Measurements from ENCODE around the gene USB1. TPM values are rescaled to one million over a fixed set of nuclear protein-coding genes. Genes with fewer than 3 reads are reported as not detected.

USB1 gene
- polyA plus RNA-seq, 4 donors: 19.9 to 26.5 (median 24.0) TPM

DNA sequence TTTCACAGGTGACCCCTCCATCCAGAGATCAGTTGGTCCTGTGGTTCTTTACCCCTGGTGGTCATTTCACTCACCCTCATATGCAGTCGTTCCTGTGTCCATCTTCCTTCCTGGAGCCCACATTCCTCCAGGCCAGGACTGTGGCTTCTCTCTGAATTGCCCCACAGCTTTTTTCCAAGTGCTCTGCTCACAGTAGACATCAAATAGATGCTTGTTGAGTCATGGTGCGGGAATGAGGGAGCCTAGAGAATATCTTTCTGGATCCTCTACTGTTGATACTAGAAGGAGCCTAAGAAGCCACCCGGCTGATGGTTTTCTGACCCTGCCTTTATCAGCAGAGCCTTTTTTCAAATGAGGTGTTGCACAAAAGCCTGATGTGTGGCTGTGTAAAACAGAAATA, 10.4 kb downstream of the USB1 start:
- Histone ChIP-seq H3K4me1 (ENCODE audit: control insufficient read depth in 3 of 3, insufficient read depth in 2 of 3, low read depth in 1 of 3, low read length in 2 of 3) (no peaks in the 10 kb centered on the region), H3K4me3 (ENCODE audit: low read depth in 1 of 3, low read length in 3 of 3) (no peak overlapping the region), H3K36me3 (ENCODE audit: control insufficient read depth in 3 of 3, insufficient read depth in 2 of 3, low read depth in 1 of 3, low read length in 3 of 3) (peaks cover 0 to 34% (median 17%) of the 10 kb centered on the region in 3 donors), H3K27ac (ENCODE audit: low read depth in 1 of 3, low read length in 2 of 3) (no peak overlapping the region), H3K9me3 (ENCODE audit: control insufficient read depth in 2 of 2, insufficient read depth in 1 of 2, low read depth in 1 of 2, low read length in 1 of 2) (no peaks in the 10 kb centered on the region), H3K27me3 (ENCODE audit: control insufficient read depth in 3 of 3, insufficient read depth in 3 of 3, low read length in 3 of 3) (no peaks in the 10 kb centered on the region)
- no peak for FAIRE-seq
- 87 to 97% (median 91%) methylated on average over 3 of the region's 3 CpGs for WGBS, 3 donors
- DNase-seq: no peak

GRCh38 chr16:58012481-58012880, 11.3 kb downstream of the USB1 start:
- H3K36me3 ChIP-seq (ENCODE audit: control insufficient read depth in 3 of 3, insufficient read depth in 2 of 3, low read depth in 1 of 3, low read length in 3 of 3): peaks cover 0 to 38% (median 17%) of the 10 kb centered on the region in 3 donors
- H3K9me3 ChIP-seq (ENCODE audit: control insufficient read depth in 2 of 2, insufficient read depth in 1 of 2, low read depth in 1 of 2, low read length in 1 of 2): no peaks in the 10 kb centered on the region
- DNase-seq (no peak), FAIRE-seq (no peak)
- no peak overlapping the region for H3K4me3 ChIP-seq (ENCODE audit: low read depth in 1 of 3, low read length in 3 of 3)
- H3K27me3 ChIP-seq (ENCODE audit: control insufficient read depth in 3 of 3, insufficient read depth in 3 of 3, low read length in 3 of 3): no peaks in the 10 kb centered on the region
- H3K4me1 ChIP-seq (ENCODE audit: control insufficient read depth in 3 of 3, insufficient read depth in 2 of 3, low read depth in 1 of 3, low read length in 2 of 3): no peaks in the 10 kb centered on the region
- 77 to 87% (median 87%) methylated on average over 9 of the region's 9 CpGs for WGBS, 3 donors
- H3K27ac ChIP-seq (ENCODE audit: low read depth in 1 of 3, low read length in 2 of 3): no peak overlapping the region

- peaks cover 0 to 43% (median 19%) of the 10 kb centered on the region in 3 donors for H3K36me3 ChIP-seq (ENCODE audit: control insufficient read depth in 3 of 3, insufficient read depth in 2 of 3, low read depth in 1 of 3, low read length in 3 of 3)
- FAIRE-seq: no peak
Measured at GRCh38 chr16:58013201-58013956, 12.2 kb downstream of the USB1 start.

DNA sequence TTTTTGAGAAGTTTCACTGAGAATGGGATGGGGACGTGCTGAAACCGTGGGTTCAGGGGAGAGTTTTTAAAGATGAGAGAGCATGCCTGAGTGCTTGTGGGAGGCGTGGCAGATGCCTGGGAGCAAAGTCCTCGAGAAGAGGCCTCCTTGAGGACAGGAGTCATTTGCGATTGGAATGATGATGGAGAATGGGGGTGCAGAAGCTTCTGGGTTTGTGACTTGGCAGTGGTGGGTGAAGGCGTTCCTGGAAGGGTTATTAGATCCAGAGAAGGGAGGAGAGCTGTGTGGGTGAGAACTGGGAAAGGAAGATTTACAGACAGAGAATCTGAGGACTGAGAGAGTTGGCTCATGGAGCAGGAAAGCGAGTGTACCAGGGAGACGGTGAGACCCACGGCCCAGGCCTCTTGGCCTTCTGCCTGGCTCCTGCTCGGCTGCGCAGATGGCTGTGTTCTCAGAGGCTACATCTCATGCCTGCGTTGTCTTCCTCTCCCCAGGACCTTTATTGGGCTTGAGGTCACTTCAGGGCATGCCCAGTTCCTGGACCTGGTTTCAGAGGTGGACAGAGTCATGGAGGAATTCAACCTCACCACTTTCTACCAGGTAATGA, 15.7 kb downstream of the USB1 start:
- no peak overlapping the region for H3K4me3 ChIP-seq (ENCODE audit: low read depth in 1 of 3, low read length in 3 of 3)
- no peaks in the 10 kb centered on the region for H3K9me3 ChIP-seq (ENCODE audit: control insufficient read depth in 2 of 2, insufficient read depth in 1 of 2, low read depth in 1 of 2, low read length in 1 of 2)
- H3K36me3 ChIP-seq (ENCODE audit: control insufficient read depth in 3 of 3, insufficient read depth in 2 of 3, low read depth in 1 of 3, low read length in 3 of 3): peaks cover 0 to 47% (median 12%) of the 10 kb centered on the region in 3 donors
- no peaks in the 10 kb centered on the region for H3K27me3 ChIP-seq (ENCODE audit: control insufficient read depth in 3 of 3, insufficient read depth in 3 of 3, low read length in 3 of 3)
- WGBS, 3 donors: 56 to 66% (median 64%) methylated on average over 12 of the region's 12 CpGs
- no peak overlapping the region for H3K27ac ChIP-seq (ENCODE audit: low read depth in 1 of 3, low read length in 2 of 3)
- peaks cover 0 to under 1% (median 0%) of the 10 kb centered on the region in 3 donors for H3K4me1 ChIP-seq (ENCODE audit: control insufficient read depth in 3 of 3, insufficient read depth in 2 of 3, low read depth in 1 of 3, low read length in 2 of 3)
- FAIRE-seq: no peak
- DNase-seq: no peak

More at GRCh38 chr16:58013201-58013956, 12.2 kb downstream of the USB1 start:
- Histone ChIP-seq H3K4me3 (ENCODE audit: low read depth in 1 of 3, low read length in 3 of 3) (no peak overlapping the region), H3K27me3 (ENCODE audit: control insufficient read depth in 3 of 3, insufficient read depth in 3 of 3, low read length in 3 of 3) (no peaks in the 10 kb centered on the region), H3K27ac (ENCODE audit: low read depth in 1 of 3, low read length in 2 of 3) (no peak overlapping the region), H3K9me3 (ENCODE audit: control insufficient read depth in 2 of 2, insufficient read depth in 1 of 2, low read depth in 1 of 2, low read length in 1 of 2) (no peaks in the 10 kb centered on the region), H3K4me1 (ENCODE audit: control insufficient read depth in 3 of 3, insufficient read depth in 2 of 3, low read depth in 1 of 3, low read length in 2 of 3) (no peaks in the 10 kb centered on the region)
- WGBS, 3 donors: 88 to 92% (median 91%) methylated on average over 9 of the region's 9 CpGs
- no peak for DNase-seq

DNA sequence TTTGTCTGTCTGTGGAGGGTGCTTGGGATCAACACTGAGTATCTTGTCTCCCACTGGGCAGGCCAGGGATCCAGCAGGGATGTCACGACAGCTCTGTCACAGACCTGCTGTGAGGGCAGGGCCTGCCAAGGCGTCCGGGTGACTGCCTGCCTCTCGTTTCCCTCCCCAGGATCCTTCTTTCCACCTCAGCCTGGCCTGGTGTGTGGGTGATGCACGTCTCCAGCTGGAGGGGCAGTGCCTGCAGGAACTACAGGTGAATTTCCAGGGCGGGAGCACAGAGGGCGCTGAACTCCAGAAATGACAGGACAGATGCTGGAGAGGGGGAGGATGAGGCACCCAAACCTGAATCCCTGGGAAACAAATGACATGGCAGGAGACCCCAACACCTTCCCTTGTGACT, 17.6 kb downstream of the USB1 start:
- 84 to 89% (median 86%) methylated on average over 7 of the region's 7 CpGs for WGBS, 3 donors
- DNase-seq (no peak), FAIRE-seq (no peak)
- Histone ChIP-seq H3K4me3 (ENCODE audit: low read depth in 1 of 3, low read length in 3 of 3) (no peak overlapping the region), H3K4me1 (ENCODE audit: control insufficient read depth in 3 of 3, insufficient read depth in 2 of 3, low read depth in 1 of 3, low read length in 2 of 3) (peaks cover 2 to 19% (median 4%) of the 10 kb centered on the region in 3 donors), H3K27ac (ENCODE audit: low read depth in 1 of 3, low read length in 2 of 3) (no peak overlapping the region), H3K9me3 (ENCODE audit: control insufficient read depth in 2 of 2, insufficient read depth in 1 of 2, low read depth in 1 of 2, low read length in 1 of 2) (no peaks in the 10 kb centered on the region), H3K36me3 (ENCODE audit: control insufficient read depth in 3 of 3, insufficient read depth in 2 of 3, low read depth in 1 of 3, low read length in 3 of 3) (peaks cover 0 to 35% (median 8%) of the 10 kb centered on the region in 3 donors), H3K27me3 (ENCODE audit: control insufficient read depth in 3 of 3, insufficient read depth in 3 of 3, low read length in 3 of 3) (no peaks in the 10 kb centered on the region)

GRCh38 chr16:58019866-58020538, 18.8 kb downstream of the USB1 start:
- peaks cover 0 to 35% (median 8%) of the 10 kb centered on the region in 3 donors for H3K36me3 ChIP-seq (ENCODE audit: control insufficient read depth in 3 of 3, insufficient read depth in 2 of 3, low read depth in 1 of 3, low read length in 3 of 3)
- no peaks in the 10 kb centered on the region for H3K27me3 ChIP-seq (ENCODE audit: control insufficient read depth in 3 of 3, insufficient read depth in 3 of 3, low read length in 3 of 3)
- no peaks in the 10 kb centered on the region for H3K9me3 ChIP-seq (ENCODE audit: control insufficient read depth in 2 of 2, insufficient read depth in 1 of 2, low read depth in 1 of 2, low read length in 1 of 2)
- 84 to 85% (median 84%) methylated on average over 8 of the region's 8 CpGs for WGBS, 3 donors
- DNase-seq: no peak
- no peak overlapping the region for H3K27ac ChIP-seq (ENCODE audit: low read depth in 1 of 3, low read length in 2 of 3)
- no peak for FAIRE-seq
- peaks cover 2 to 30% (median 4%) of the 10 kb centered on the region in 3 donors for H3K4me1 ChIP-seq (ENCODE audit: control insufficient read depth in 3 of 3, insufficient read depth in 2 of 3, low read depth in 1 of 3, low read length in 2 of 3)
- no peak overlapping the region for H3K4me3 ChIP-seq (ENCODE audit: low read depth in 1 of 3, low read length in 3 of 3)

GRCh38 chr16:58020628-58021521, 19.7 kb downstream of the USB1 start:
- peaks cover 2 to 31% (median 4%) of the 10 kb centered on the region in 3 donors for H3K4me1 ChIP-seq (ENCODE audit: control insufficient read depth in 3 of 3, insufficient read depth in 2 of 3, low read depth in 1 of 3, low read length in 2 of 3)
- WGBS, 3 donors: 59 to 64% (median 62%) methylated on average over 8 of the region's 8 CpGs
- no peaks in the 10 kb centered on the region for H3K27me3 ChIP-seq (ENCODE audit: control insufficient read depth in 3 of 3, insufficient read depth in 3 of 3, low read length in 3 of 3)
- H3K27ac ChIP-seq (ENCODE audit: low read depth in 1 of 3, low read length in 2 of 3): no peak overlapping the region
- H3K4me3 ChIP-seq (ENCODE audit: low read depth in 1 of 3, low read length in 3 of 3): no peak overlapping the region
- H3K9me3 ChIP-seq (ENCODE audit: control insufficient read depth in 2 of 2, insufficient read depth in 1 of 2, low read depth in 1 of 2, low read length in 1 of 2): no peaks in the 10 kb centered on the region
- peak; percentile 63 to 69 for DNase-seq
- FAIRE-seq: no peak
- H3K36me3 ChIP-seq (ENCODE audit: control insufficient read depth in 3 of 3, insufficient read depth in 2 of 3, low read depth in 1 of 3, low read length in 3 of 3): peaks cover 0 to 33% (median 8%) of the 10 kb centered on the region in 3 donors
